PC-3 (cell line): Measurements from ENCODE around the gene COPS2. TPM values are rescaled to one million over a fixed set of nuclear protein-coding genes. Genes with fewer than 3 reads are reported as not detected.

Experiments
- ATAC-seq: fragments of 200-7000 bp; cut with Tn5 transposase; 2 replicates; pipeline ENCODE4 v1.9.1; 2020; ENCODE audit warnings: mild to moderate bottlenecking, moderate library complexity
- BruUV-seq: library from RNA; stranded (reverse); fragments of 400-500 nt; replicated peaks from 2 replicates; lab custom pipeline; 2021; lab: Mats Ljungman, UMichigan
- CTCF ChIA-PET: fragments of 300-600 bp; sonication (Branson Sonifier 250); formaldehyde crosslinking; loops from one replicate; lab custom pipeline; 2022; ENCODE audit warnings: antibody characterized with exemption; lab: Charles Lee
- POLR2A ChIA-PET: fragments of 300-600 bp; sonication (Branson Sonifier 250); formaldehyde crosslinking; loops from one replicate; lab custom pipeline; 2022; ENCODE audit warnings: antibody characterized with exemption; ENCODE audit not compliant: unreplicated experiment; lab: Charles Lee
- DNase-seq: peaks from one replicate; pipeline ENCODE4 v3.0.0-alpha.2; 2015
- H2AFZ ChIP-seq: fragments of 300-600 bp; sonication (generic); 2 replicates; pipeline ENCODE4 v1.6.0; 2016; ENCODE audit warnings: antibody characterized with exemption, low read length
- H3F3A ChIP-seq: fragments of 300-600 bp; sonication (generic); one replicate; pipeline ENCODE4 v1.6.0; 2017; ENCODE audit warnings: antibody characterized with exemption, low read length, control low read depth, mild to moderate bottlenecking; ENCODE audit not compliant: unreplicated experiment
- H3K27ac ChIP-seq: fragments of 300-600 bp; sonication (generic); 2 replicates; pipeline ENCODE4 v1.5.1; 2016; ENCODE audit warnings: mild to moderate bottlenecking, low read length
- H3K27me3 ChIP-seq: fragments of 300-600 bp; sonication (generic); 2 replicates; pipeline ENCODE4 v1.6.1; 2016; ENCODE audit warnings: low read length, mixed read lengths
- H3K36me3 ChIP-seq: fragments of 300-600 bp; sonication (generic); 2 replicates; pipeline ENCODE4 v1.6.1; 2016; ENCODE audit warnings: low read depth, mixed run types, low read length, mixed read lengths
- H3K4me1 ChIP-seq: fragments of 300-600 bp; sonication (generic); 2 replicates; pipeline ENCODE4 v1.5.1; 2016; ENCODE audit warnings: low read length; ENCODE audit not compliant: insufficient read depth
- H3K4me2 ChIP-seq: fragments of 300-600 bp; sonication (generic); 2 replicates; pipeline ENCODE4 v1.6.0; 2016; ENCODE audit warnings: low read length
- H3K4me3 ChIP-seq: fragments of 300-600 bp; sonication (generic); 2 replicates; pipeline ENCODE4 v1.5.1; 2016; ENCODE audit warnings: mild to moderate bottlenecking, low read length, mixed read lengths
- H3K79me2 ChIP-seq: fragments of 300-600 bp; sonication (generic); 2 replicates; pipeline ENCODE4 v1.6.1; 2017; ENCODE audit warnings: low read length, mixed read lengths
- H3K9ac ChIP-seq: fragments of 300-600 bp; sonication (generic); 2 replicates; pipeline ENCODE4 v1.6.0; 2016; ENCODE audit warnings: mild to moderate bottlenecking, low read length
- H3K9me2 ChIP-seq: fragments of 300-600 bp; sonication (generic); replicated peaks from 2 replicates; pipeline ENCODE4 v1.6.1; 2016; ENCODE audit warnings: mixed run types, low read length, mixed read lengths
- H3K9me3 ChIP-seq: fragments of 300-600 bp; sonication (generic); 2 replicates; pipeline ENCODE4 v1.6.1; 2016; ENCODE audit warnings: low read length, mixed read lengths
- H4K20me1 ChIP-seq: fragments of 300-600 bp; sonication (generic); 2 replicates; pipeline ENCODE4 v1.6.1; 2016; ENCODE audit warnings: low read length, mixed read lengths
- EZH2 ChIP-seq: fragments of 300-600 bp; sonication (generic); IDR thresholded peaks from one replicate; pipeline ENCODE4 v1.6.1; 2017; ENCODE audit warnings: antibody characterized with exemption, mild to moderate bottlenecking, low read length; ENCODE audit not compliant: unreplicated experiment
- EZH2phosphoT487 ChIP-seq: fragments of 300-600 bp; sonication (generic); IDR thresholded peaks from 2 replicates; pipeline ENCODE4 v1.6.1; 2018; ENCODE audit warnings: mild to moderate bottlenecking, antibody characterized with exemption, low read length, borderline replicate concordance
- intact Hi-C: fragments of 100-400 bp; cut with micrococcal nuclease; formaldehyde crosslinking; loops from 2 replicates; pipeline ENCODE4 v1.9.0; 2023
- total RNA-seq: library from RNA; depleted of rRNA; stranded (reverse); fragments of >200 nt; gene quantifications from 2 replicates; pipeline ENCODE4 v1.2.3, GENCODE V29; 2014
- TF ChIP-seq, protein P1 (sequence below): fragments of 300-600 bp; sonication (generic); conservative IDR thresholded peaks from 2 replicates; pipeline ENCODE4 v1.5.1; 2017; ENCODE audit warnings: antibody characterized with exemption, low read depth, mild to moderate bottlenecking, low read length

Gene COPS2
- total RNA-seq, 1 experiment from 2014 or later, result 30.4 TPM

GRCh38 chr15:49083401-49084284 lies 71.8 kb downstream of the COPS2 start:
- ATAC-seq, result no peak
- no peak overlapping the region for H3K27ac ChIP-seq
- POLR2A ChIA-PET, result no interaction called here
- CTCF ChIA-PET, result no interaction called here
- no peak overlapping the region for H3K4me3 ChIP-seq
- H3K9me3 ChIP-seq, result no peaks in the 10 kb centered on the region
- TF ChIP-seq, protein P1, sequence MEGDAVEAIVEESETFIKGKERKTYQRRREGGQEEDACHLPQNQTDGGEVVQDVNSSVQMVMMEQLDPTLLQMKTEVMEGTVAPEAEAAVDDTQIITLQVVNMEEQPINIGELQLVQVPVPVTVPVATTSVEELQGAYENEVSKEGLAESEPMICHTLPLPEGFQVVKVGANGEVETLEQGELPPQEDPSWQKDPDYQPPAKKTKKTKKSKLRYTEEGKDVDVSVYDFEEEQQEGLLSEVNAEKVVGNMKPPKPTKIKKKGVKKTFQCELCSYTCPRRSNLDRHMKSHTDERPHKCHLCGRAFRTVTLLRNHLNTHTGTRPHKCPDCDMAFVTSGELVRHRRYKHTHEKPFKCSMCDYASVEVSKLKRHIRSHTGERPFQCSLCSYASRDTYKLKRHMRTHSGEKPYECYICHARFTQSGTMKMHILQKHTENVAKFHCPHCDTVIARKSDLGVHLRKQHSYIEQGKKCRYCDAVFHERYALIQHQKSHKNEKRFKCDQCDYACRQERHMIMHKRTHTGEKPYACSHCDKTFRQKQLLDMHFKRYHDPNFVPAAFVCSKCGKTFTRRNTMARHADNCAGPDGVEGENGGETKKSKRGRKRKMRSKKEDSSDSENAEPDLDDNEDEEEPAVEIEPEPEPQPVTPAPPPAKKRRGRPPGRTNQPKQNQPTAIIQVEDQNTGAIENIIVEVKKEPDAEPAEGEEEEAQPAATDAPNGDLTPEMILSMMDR, result no peak
- TF ChIP-seq EZH2phosphoT487, result no peak
- TF ChIP-seq EZH2, result no peak
- no peak overlapping the region for H3K4me2 ChIP-seq
- no peak overlapping the region for H3K9ac ChIP-seq
- no TSS peak for BruUV-seq
- no peak for DNase-seq
- no peaks in the 10 kb centered on the region for H3K27me3 ChIP-seq
- no peaks in the 10 kb centered on the region for H3K79me2 ChIP-seq
- no peaks in the 10 kb centered on the region for H3K36me3 ChIP-seq
- no peaks in the 10 kb centered on the region for H3K4me1 ChIP-seq
- H3K9me2 ChIP-seq, result no peaks in the 10 kb centered on the region
- no peaks in the 10 kb centered on the region for H3F3A ChIP-seq
- intact Hi-C loops, result no loop called here
- H2AFZ ChIP-seq, result no peak overlapping the region
- no peaks in the 10 kb centered on the region for H4K20me1 ChIP-seq

DNA sequence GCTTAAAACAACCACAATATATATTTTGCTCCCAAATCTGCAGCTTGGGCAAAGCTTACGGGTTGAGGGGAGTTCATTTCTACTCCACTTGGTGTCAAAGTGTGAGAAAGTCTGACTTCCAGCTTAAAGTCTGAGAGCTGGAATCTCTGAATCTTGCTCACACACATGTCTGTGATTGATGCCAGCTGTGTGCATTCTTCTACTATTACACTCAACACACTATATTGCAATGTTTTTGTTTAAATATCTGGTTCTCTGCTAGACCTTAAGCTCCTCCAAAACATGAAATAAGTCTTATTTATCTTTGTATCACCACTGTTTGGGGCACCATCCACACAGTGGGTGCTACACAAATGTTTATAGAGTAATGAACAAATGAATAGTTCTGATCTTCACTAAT lies 72.4 kb downstream of the COPS2 start:
- H3K9ac ChIP-seq, result no peak overlapping the region
- H3K4me3 ChIP-seq, result no peak overlapping the region
- H3K9me3 ChIP-seq, result no peaks in the 10 kb centered on the region
- BruUV-seq, result no TSS peak
- no peaks in the 10 kb centered on the region for H3K79me2 ChIP-seq
- no peaks in the 10 kb centered on the region for H3K27me3 ChIP-seq
- no peaks in the 10 kb centered on the region for H3K4me1 ChIP-seq
- no peaks in the 10 kb centered on the region for H3K9me2 ChIP-seq
- ChIA-PET POLR2A (no interaction called here), CTCF (no interaction called here)
- no peak overlapping the region for H3K27ac ChIP-seq
- H3F3A ChIP-seq, result no peaks in the 10 kb centered on the region
- H4K20me1 ChIP-seq, result no peaks in the 10 kb centered on the region
- no peak for ATAC-seq
- intact Hi-C loops, result no loop called here
- no peak for DNase-seq
- no peak overlapping the region for H3K4me2 ChIP-seq
- H3K36me3 ChIP-seq, result no peaks in the 10 kb centered on the region
- no peak overlapping the region for H2AFZ ChIP-seq
- TF ChIP-seq, protein P1, result no peak
- no peak for TF ChIP-seq EZH2
- no peak for TF ChIP-seq EZH2phosphoT487

GRCh38 chr15:49079340-49080039 lies 75.9 kb downstream of the COPS2 start:
- no TSS peak for BruUV-seq
- no peak for ATAC-seq

More at GRCh38 chr15:49079340-49080039, 75.9 kb downstream of the COPS2 start:
- Histone ChIP-seq H2AFZ (no peak overlapping the region), H3K9me3 (no peaks in the 10 kb centered on the region), H3K4me1 (no peaks in the 10 kb centered on the region), H3K4me2 (no peak overlapping the region), H3K4me3 (no peak overlapping the region), H3K27ac (no peak overlapping the region), H3K9ac (no peak overlapping the region), H3F3A (no peaks in the 10 kb centered on the region), H3K36me3 (no peaks in the 10 kb centered on the region), H3K27me3 (no peaks in the 10 kb centered on the region), H3K9me2 (no peaks in the 10 kb centered on the region), H4K20me1 (no peaks in the 10 kb centered on the region), H3K79me2 (no peaks in the 10 kb centered on the region)
- TF ChIP-seq EZH2, result no peak
- TF ChIP-seq EZH2phosphoT487, result no peak
- TF ChIP-seq, protein P1, result no peak
- intact Hi-C loops, result no loop called here
- no peak for DNase-seq
- CTCF ChIA-PET, result no interaction called here
- POLR2A ChIA-PET, result no interaction called here
